DOHH2 (cell line): Measurements from ENCODE around the gene PHAF1.

Experiments
- CTCF ChIP-seq: fragments of 200-600 bp; sonication (generic); IDR thresholded peaks from one replicate; pipeline ENCODE4 v1.5.1; 2014; ENCODE audit warnings: antibody characterized with exemption, mild to moderate bottlenecking, low read depth, low read length; ENCODE audit not compliant: poor library complexity, severe bottlenecking
- EZH2phosphoT487 ChIP-seq: fragments of 200-600 bp; sonication (generic); IDR thresholded peaks from 2 replicates; pipeline ENCODE4 v1.6.1; 2017; ENCODE audit warnings: borderline replicate concordance, mild to moderate bottlenecking, antibody characterized with exemption, low read length, moderate library complexity, mixed read lengths

GRCh38 chr16:67086822-67087221 is 22.9 kb upstream of the PHAF1 start:
- no peak for TF ChIP-seq EZH2phosphoT487
- TF ChIP-seq CTCF: no peak
